Activated CD8-positive, alpha-beta memory T cell treated with anti-CD3 and anti-CD28 coated beads for 4 hours (primary cell): Measurements from ENCODE around the gene HAVCR2.

ENCODE experiments used
- DNase-seq, 2 donors: peaks; one replicate each; pipeline ENCODE4 v3.0.0-alpha.2; 2020; ENCODE audit warnings: low read depth in 2 of 2

The HAVCR2 gene

GRCh38 chr5:157045601-157046000, 63.2 kb downstream of the HAVCR2 start:
- no peak for DNase-seq

GRCh38 chr5:157038568-157039187, 70.2 kb downstream of the HAVCR2 start:
- DNase-seq = no peak
